ENCODE measurements around the gene MBD1.

The MBD1 gene

DNA sequence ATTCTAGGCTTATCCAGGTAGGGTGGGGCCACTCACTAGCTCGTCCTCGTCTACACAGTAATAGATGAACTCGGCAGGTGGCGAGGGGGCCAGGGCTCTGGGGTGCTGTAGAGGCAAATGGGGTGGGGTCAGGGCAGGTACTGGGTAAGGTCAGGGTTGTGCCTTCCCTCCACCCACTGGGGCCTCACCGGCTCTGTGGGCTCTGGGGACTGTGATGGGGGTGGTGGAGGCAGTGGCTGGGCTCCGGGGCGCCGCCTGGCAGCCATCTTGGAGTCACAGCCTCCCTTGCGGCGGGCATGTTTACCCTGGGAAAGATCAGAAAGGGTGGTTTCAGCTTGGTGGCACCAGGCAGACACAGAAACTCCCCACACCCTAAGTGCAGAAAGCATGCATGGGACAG lies 6.4 kb downstream of the MBD1 start (continued):
- TF ChIP-seq, protein P1, sequence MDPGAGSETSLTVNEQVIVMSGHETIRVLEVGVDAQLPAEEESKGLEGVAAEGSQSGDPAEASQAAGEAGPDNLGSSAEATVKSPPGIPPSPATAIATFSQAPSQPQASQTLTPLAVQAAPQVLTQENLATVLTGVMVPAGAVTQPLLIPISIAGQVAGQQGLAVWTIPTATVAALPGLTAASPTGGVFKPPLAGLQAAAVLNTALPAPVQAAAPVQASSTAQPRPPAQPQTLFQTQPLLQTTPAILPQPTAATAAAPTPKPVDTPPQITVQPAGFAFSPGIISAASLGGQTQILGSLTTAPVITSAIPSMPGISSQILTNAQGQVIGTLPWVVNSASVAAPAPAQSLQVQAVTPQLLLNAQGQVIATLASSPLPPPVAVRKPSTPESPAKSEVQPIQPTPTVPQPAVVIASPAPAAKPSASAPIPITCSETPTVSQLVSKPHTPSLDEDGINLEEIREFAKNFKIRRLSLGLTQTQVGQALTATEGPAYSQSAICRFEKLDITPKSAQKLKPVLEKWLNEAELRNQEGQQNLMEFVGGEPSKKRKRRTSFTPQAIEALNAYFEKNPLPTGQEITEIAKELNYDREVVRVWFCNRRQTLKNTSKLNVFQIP (CRISPR knock-in tag; IDR thresholded peaks at IDR 0.05; ENCODE audit: borderline replicate concordance, low read depth) = no peak
- TF ChIP-seq ZFP3 (CRISPR knock-in tag; IDR thresholded peaks at IDR 0.05) (no peak), RARB (CRISPR knock-in tag; IDR thresholded peaks at IDR 0.05) (no peak), OSR1 (CRISPR knock-in tag; IDR thresholded peaks at IDR 0.05) (no peak)

DNA sequence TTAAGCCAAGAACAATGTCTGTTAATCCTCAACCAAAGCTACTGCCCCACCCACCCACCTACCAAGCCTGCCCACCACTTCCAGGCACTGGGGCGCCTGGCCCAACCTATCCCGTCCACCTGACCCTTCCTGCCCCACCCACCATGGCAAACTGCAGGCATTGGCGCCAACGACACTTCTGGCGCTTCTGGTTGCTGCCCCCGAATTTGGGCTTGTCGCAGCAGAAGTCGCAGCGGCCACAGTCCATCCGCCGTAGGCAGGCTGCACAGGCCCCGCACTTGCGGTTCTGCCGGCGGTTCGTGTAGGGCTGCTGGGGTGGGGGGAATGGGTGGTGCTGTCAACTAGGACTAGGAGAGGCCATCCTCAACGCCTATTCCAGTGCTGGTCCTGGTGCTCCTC lies 7.3 kb downstream of the MBD1 start:
- no peak for ATAC-seq
- TF ChIP-seq, protein P2, sequence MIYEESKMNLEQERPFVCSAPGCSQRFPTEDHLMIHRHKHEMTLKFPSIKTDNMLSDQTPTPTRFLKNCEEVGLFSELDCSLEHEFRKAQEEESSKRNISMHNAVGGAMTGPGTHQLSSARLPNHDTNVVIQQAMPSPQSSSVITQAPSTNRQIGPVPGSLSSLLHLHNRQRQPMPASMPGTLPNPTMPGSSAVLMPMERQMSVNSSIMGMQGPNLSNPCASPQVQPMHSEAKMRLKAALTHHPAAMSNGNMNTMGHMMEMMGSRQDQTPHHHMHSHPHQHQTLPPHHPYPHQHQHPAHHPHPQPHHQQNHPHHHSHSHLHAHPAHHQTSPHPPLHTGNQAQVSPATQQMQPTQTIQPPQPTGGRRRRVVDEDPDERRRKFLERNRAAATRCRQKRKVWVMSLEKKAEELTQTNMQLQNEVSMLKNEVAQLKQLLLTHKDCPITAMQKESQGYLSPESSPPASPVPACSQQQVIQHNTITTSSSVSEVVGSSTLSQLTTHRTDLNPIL (CRISPR knock-in tag; IDR thresholded peaks at IDR 0.05; ENCODE audit: low read depth) = no peak
- TF ChIP-seq ZC3H10 (CRISPR knock-in tag; IDR thresholded peaks at IDR 0.05) (no peak), ARNTL (CRISPR knock-in tag; IDR thresholded peaks at IDR 0.05; ENCODE audit: borderline replicate concordance, low read depth) (no peak), BACH2 (CRISPR knock-in tag; IDR thresholded peaks at IDR 0.05; ENCODE audit: borderline replicate concordance) (no peak), SNAI2 (CRISPR knock-in tag; IDR thresholded peaks at IDR 0.05) (no peak), TOX (CRISPR knock-in tag; IDR thresholded peaks at IDR 0.05; ENCODE audit: borderline replicate concordance) (no peak)
- TF ChIP-seq, protein P3, sequence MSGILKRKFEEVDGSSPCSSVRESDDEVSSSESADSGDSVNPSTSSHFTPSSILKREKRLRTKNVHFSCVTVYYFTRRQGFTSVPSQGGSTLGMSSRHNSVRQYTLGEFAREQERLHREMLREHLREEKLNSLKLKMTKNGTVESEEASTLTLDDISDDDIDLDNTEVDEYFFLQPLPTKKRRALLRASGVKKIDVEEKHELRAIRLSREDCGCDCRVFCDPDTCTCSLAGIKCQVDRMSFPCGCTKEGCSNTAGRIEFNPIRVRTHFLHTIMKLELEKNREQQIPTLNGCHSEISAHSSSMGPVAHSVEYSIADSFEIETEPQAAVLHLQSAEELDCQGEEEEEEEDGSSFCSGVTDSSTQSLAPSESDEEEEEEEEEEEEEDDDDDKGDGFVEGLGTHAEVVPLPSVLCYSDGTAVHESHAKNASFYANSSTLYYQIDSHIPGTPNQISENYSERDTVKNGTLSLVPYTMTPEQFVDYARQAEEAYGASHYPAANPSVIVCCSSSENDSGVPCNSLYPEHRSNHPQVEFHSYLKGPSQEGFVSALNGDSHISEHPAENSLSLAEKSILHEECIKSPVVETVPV (CRISPR knock-in tag; IDR thresholded peaks at IDR 0.05) = no peak

DNA sequence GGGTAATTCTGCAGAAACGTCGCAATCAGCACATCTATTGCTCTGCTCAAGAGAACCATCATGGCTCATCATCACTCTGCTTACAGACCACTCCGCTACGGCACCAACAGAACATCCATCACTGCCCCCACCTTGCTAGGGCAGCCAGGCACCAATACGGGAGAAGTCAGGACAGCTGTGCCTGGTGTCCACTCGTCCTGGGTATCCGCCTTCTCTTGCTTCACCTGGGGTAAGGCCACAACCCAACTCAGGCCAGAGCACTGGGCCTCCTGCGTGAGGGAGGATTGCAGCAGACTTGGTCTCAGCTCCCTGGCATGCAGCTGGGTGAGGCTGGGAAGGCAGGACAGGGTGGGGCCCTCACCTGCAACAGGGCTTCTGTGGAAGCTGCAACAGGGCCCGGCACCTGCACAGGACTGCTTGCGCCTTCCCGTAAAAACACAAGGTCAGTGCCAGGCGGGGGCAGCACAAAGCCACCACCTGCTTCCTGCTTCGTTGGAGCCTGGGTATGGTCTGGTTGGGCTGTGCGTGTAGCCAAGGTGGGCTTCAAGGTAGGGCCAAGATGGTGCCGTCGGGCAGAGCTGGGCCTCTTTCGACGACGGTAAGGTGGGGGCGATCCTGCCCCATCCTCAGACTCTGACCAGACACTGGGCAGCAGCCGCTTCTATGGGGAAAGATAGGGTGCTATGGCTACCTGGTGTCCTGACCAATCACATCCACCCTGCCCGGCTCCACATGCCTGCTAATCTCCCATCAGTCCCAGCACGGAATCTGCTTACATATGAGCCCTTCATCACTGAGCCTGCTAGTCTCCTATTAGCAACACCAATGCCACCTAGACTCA lies 7.9 kb downstream of the MBD1 start:
- no peak for TF ChIP-seq BACH2 (CRISPR knock-in tag; IDR thresholded peaks at IDR 0.05; ENCODE audit: borderline replicate concordance)
- TF ChIP-seq, protein P2 (CRISPR knock-in tag; IDR thresholded peaks at IDR 0.05; ENCODE audit: low read depth) = no peak
- no peak for TF ChIP-seq TOX (CRISPR knock-in tag; IDR thresholded peaks at IDR 0.05; ENCODE audit: borderline replicate concordance)
- TF ChIP-seq PPARA (CRISPR knock-in tag; IDR thresholded peaks at IDR 0.05; ENCODE audit: borderline replicate concordance) = no peak
- no peak for TF ChIP-seq ISL1 (CRISPR knock-in tag; IDR thresholded peaks at IDR 0.05)
- TF ChIP-seq, protein P4, sequence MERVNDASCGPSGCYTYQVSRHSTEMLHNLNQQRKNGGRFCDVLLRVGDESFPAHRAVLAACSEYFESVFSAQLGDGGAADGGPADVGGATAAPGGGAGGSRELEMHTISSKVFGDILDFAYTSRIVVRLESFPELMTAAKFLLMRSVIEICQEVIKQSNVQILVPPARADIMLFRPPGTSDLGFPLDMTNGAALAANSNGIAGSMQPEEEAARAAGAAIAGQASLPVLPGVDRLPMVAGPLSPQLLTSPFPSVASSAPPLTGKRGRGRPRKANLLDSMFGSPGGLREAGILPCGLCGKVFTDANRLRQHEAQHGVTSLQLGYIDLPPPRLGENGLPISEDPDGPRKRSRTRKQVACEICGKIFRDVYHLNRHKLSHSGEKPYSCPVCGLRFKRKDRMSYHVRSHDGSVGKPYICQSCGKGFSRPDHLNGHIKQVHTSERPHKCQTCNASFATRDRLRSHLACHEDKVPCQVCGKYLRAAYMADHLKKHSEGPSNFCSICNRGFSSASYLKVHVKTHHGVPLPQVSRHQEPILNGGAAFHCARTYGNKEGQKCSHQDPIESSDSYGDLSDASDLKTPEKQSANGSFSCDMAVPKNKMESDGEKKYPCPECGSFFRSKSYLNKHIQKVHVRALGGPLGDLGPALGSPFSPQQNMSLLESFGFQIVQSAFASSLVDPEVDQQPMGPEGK (CRISPR knock-in tag; IDR thresholded peaks at IDR 0.05; ENCODE audit: borderline replicate concordance) = no peak
- no peak for TF ChIP-seq GLIS3 (CRISPR knock-in tag; IDR thresholded peaks at IDR 0.05)
- no peak for TF ChIP-seq ARNTL (CRISPR knock-in tag; IDR thresholded peaks at IDR 0.05; ENCODE audit: borderline replicate concordance, low read depth)
- TF ChIP-seq, protein P3 (CRISPR knock-in tag; IDR thresholded peaks at IDR 0.05) = no peak
- no peak for TF ChIP-seq ZFP3 (CRISPR knock-in tag; IDR thresholded peaks at IDR 0.05)
- TF ChIP-seq ZNF70 (CRISPR knock-in tag; IDR thresholded peaks at IDR 0.05) = no peak
- TF ChIP-seq ZFP30 (CRISPR knock-in tag; IDR thresholded peaks at IDR 0.05) = no peak
- TF ChIP-seq ZNF8 (CRISPR knock-in tag; IDR thresholded peaks at IDR 0.05) = no peak
- TF ChIP-seq ZC3H10 (CRISPR knock-in tag; IDR thresholded peaks at IDR 0.05) = no peak
- ATAC-seq = no peak

Data from SK-N-SH treated with all-trans-retinoic acid at 6 μM for 48 hours (cell line).